ENCODE measurements around the gene YPEL2.

DNA sequence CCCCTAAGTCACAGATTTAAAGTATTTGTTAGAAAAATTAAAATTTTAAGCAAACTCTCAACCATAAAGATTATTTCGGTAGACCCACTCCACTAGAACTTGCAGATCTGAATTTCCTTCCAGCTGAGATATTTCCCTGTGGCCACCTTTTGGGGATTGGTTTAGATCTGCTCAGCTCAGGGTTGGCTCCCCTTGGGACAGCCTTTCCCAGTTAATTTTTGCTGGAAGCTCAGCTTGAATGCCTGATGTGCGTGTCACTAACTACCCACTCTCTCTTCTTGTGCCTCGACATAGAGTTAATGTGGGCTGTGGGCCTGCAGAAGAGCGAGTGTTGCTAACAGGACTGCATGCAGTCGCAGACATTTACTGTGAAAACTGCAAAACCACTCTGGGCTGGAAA lies 57.6 kb downstream of the YPEL2 start:
- TF ChIP-seq, protein P1, sequence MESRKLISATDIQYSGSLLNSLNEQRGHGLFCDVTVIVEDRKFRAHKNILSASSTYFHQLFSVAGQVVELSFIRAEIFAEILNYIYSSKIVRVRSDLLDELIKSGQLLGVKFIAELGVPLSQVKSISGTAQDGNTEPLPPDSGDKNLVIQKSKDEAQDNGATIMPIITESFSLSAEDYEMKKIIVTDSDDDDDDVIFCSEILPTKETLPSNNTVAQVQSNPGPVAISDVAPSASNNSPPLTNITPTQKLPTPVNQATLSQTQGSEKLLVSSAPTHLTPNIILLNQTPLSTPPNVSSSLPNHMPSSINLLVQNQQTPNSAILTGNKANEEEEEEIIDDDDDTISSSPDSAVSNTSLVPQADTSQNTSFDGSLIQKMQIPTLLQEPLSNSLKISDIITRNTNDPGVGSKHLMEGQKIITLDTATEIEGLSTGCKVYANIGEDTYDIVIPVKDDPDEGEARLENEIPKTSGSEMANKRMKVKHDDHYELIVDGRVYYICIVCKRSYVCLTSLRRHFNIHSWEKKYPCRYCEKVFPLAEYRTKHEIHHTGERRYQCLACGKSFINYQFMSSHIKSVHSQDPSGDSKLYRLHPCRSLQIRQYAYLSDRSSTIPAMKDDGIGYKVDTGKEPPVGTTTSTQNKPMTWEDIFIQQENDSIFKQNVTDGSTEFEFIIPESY (CRISPR knock-in tag; IDR thresholded peaks at IDR 0.05), result no peak
- no peak for TF ChIP-seq ZNF530 (CRISPR knock-in tag; IDR thresholded peaks at IDR 0.05; ENCODE audit: low read depth)
- TF ChIP-seq, protein P2, sequence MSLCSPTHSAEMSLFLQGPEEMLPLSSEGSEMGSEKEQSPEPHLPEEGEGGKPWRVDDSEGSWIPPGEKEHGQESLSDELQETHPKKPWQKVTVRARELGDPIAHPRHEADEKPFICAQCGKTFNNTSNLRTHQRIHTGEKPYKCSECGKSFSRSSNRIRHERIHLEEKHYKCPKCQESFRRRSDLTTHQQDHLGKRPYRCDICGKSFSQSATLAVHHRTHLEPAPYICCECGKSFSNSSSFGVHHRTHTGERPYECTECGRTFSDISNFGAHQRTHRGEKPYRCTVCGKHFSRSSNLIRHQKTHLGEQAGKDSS (CRISPR knock-in tag; IDR thresholded peaks at IDR 0.05; ENCODE audit: borderline replicate concordance, low read depth), result no peak
- TF ChIP-seq POLR2AphosphoS5 (IDR thresholded peaks at IDR 0.05; ENCODE audit: low read depth, low read length), result no peak
- TF ChIP-seq POLR2A (IDR thresholded peaks at IDR 0.05; ENCODE audit: insufficient read depth in 1 of 2, low read depth in 2 of 2, low read length in 2 of 2), result no peak
- TF ChIP-seq, protein P3, sequence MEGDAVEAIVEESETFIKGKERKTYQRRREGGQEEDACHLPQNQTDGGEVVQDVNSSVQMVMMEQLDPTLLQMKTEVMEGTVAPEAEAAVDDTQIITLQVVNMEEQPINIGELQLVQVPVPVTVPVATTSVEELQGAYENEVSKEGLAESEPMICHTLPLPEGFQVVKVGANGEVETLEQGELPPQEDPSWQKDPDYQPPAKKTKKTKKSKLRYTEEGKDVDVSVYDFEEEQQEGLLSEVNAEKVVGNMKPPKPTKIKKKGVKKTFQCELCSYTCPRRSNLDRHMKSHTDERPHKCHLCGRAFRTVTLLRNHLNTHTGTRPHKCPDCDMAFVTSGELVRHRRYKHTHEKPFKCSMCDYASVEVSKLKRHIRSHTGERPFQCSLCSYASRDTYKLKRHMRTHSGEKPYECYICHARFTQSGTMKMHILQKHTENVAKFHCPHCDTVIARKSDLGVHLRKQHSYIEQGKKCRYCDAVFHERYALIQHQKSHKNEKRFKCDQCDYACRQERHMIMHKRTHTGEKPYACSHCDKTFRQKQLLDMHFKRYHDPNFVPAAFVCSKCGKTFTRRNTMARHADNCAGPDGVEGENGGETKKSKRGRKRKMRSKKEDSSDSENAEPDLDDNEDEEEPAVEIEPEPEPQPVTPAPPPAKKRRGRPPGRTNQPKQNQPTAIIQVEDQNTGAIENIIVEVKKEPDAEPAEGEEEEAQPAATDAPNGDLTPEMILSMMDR (CRISPR knock-in tag; IDR thresholded peaks at IDR 0.05), result no peak
- TF ChIP-seq BRCA1 (CRISPR knock-in tag; IDR thresholded peaks at IDR 0.05), result no peak
- TF ChIP-seq SP1 (IDR thresholded peaks at IDR 0.05), result no peak
- TF ChIP-seq SP1 (CRISPR knock-in tag; IDR thresholded peaks at IDR 0.05), result no peak
- no peak for TF ChIP-seq SIX1 (CRISPR knock-in tag; IDR thresholded peaks at IDR 0.05; ENCODE audit: borderline replicate concordance)
- TF ChIP-seq MAX (IDR thresholded peaks at IDR 0.05), result no peak
